ENCODE results near the gene DAND5.

GRCh38 chr19:12945479-12946091 lies 23.8 kb upstream of the DAND5 start, which contains the start of gene RAD23A:
- TF ChIP-seq CTCF (IDR thresholded peaks at IDR 0.05) (no peak), EZH2 (IDR thresholded peaks at IDR 0.05; ENCODE audit: borderline replicate concordance, insufficient read depth, low read depth, low read length, poor library complexity, severe bottlenecking) (no peak)

Measured in B cell (primary cell).